Stimulated activated CD4-positive, alpha-beta T cell treated with anti-CD3 and anti-CD28 coated beads, Interleukin-2, amount 100 ng/mL, for 48 hours (primary cell): ENCODE measurements around the gene LY6G6D.
A peak's percentile ranks its signal among the peaks of the same experiment; 100 is the strongest.

ENCODE experiments used
- DNase-seq, 2 donors: peaks; one replicate each; pipeline ENCODE4 v3.0.0-alpha.2; 2020

LY6G6D gene

GRCh38 chr6:31737315-31737990 is 22.3 kb downstream of the LY6G6D start:
- no peak for DNase-seq

GRCh38 chr6:31737991-31738979 is 23.1 kb downstream of the LY6G6D start:
- DNase-seq: no peak

- peak; percentile 94 for DNase-seq
These were observed 24.7 kb downstream of the LY6G6D start, which contains the start of gene MSH5 for GRCh38 chr6:31739639-31740396. TSS of gene MSH5 (plus strand) at chr6:31740005. CDS start at chr6:31740467, 462 bp downstream.

- no peak for DNase-seq
These were observed 25.5 kb downstream of the LY6G6D start for GRCh38 chr6:31740397-31741223.

- no peak for DNase-seq
These were observed 26.7 kb downstream of the LY6G6D start for GRCh38 chr6:31741815-31742214.

- DNase-seq: no peak
These were observed 27.7 kb downstream of the LY6G6D start for GRCh38 chr6:31742894-31743293.

GRCh38 chr6:31744422-31744821 is 29.3 kb downstream of the LY6G6D start:
- no peak for DNase-seq

GRCh38 chr6:31749301-31750036 is 34.3 kb downstream of the LY6G6D start:
- no peak for DNase-seq

- no peak for DNase-seq
These were observed 35.4 kb downstream of the LY6G6D start for GRCh38 chr6:31750411-31751022.

GRCh38 chr6:31752739-31753319 is 37.7 kb downstream of the LY6G6D start:
- DNase-seq: no peak

- no peak for DNase-seq
These were observed 43.1 kb downstream of the LY6G6D start for GRCh38 chr6:31758281-31758680.

GRCh38 chr6:31760790-31761189 is 45.6 kb downstream of the LY6G6D start:
- no peak for DNase-seq

- no peak for DNase-seq
These were observed 46.2 kb downstream of the LY6G6D start for GRCh38 chr6:31761343-31761742.

GRCh38 chr6:31762356-31762755 is 47.2 kb downstream of the LY6G6D start, which contains the start of gene SAPCD1:
TSS of gene SAPCD1 (plus strand) at chr6:31762656. CDS start at chr6:31763055, 399 bp downstream.
- DNase-seq: no peak

- DNase-seq: no peak
These were observed 47.9 kb downstream of the LY6G6D start for GRCh38 chr6:31762878-31763618.

GRCh38 chr6:31763619-31763940 is 48.4 kb downstream of the LY6G6D start:
- DNase-seq: no peak

GRCh38 chr6:31764198-31764597 is 49.0 kb downstream of the LY6G6D start:
- DNase-seq: no peak

- no peak for DNase-seq
These were observed 50.4 kb downstream of the LY6G6D start for GRCh38 chr6:31765559-31765909.

GRCh38 chr6:31765910-31766794 is 51.0 kb downstream of the LY6G6D start:
- no peak for DNase-seq
